ENCODE data around the gene AGTR1.
A peak's percentile ranks its signal among the peaks of the same experiment; 100 is the strongest.
"Not testable (repeated sequence)": the region's sequence is repeated elsewhere in the genome, so short reads cannot be mapped to it uniquely, and the experiment has no call there.

Gene AGTR1

GRCh38 chr3:148718982-148719862 lies 21.5 kb downstream of the AGTR1 start:
- peak; percentile 15 for DNase-seq

DNA sequence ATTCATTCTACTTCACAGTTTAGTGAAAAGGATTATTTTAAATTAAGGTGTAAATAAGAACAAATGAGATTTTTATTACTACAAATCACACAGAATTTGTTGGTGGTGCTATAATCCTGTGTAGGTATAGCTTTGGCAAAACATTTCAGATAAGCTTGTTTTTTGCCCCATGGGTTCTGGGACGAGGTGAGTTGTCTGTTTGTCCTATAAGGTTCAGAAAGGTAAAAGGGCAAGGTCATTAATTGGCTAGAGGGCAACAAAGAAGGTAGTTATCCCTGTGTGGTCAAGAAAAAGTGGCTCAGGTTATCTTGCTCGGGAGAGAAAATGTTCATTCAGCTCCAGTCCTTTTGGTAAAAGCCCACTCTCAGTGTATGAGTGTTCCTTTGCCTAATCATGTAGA lies 23.2 kb downstream of the AGTR1 start:
- DNase-seq = no peak

DNA sequence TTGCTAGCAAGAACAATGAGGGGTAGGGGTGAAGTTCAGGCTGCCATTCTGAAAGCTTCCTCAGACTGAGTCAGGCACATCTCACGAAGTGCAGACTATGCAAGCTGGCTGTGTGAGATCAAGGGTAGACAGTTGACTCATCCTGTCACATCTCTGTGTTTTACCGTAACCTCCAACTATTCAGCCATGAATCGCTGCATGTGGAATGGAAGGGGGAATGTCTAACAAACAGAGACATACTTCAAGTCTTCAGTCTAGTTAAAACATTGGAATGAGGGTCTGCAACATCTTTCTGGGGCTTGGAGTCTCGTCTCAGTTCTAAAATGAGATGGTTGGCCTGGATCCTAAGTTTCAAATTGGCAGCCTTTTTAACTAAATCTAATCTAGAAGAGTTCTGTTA lies 25.9 kb downstream of the AGTR1 start:
- no peak for DNase-seq

DNA sequence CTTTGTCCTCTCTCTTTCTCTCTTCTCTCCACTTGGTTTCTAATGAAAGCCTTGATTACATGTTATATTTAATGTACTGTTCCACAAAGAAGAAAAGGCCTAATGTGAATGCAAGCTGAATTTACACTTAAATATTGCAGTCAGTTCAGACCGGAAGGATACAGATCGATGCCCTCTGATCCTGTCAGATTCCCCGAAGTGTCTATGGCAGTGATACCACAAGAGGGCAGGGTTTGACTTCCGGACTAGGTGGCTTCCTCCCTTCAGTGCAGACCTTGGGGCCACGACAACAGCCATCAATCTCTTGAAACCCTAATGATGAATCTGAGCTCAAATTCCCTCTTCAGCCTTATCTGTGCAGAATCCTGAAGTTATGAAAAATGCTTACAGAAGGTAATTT lies 29.5 kb downstream of the AGTR1 start:
- DNase-seq = peak; percentile 80

DNA sequence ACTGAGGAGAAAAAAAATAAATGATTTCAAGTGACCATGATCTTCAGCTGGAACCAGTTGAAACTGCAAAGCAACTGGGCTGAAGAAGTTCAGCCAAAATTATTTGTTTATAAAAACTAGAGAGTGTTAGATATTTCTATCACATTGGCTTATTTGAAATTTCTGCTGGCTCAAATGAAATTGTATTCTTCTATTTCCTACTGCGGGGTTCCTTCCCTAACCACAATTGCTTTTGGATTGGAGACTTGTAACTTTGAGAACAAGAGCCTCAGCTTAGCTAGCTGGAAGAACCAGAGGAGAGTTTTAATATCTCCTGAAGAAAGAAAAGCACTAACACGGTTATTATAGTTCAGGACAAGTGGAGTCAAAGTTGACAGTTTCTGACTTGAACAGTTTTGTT lies 31.1 kb downstream of the AGTR1 start:
- DNase-seq = no peak

DNA sequence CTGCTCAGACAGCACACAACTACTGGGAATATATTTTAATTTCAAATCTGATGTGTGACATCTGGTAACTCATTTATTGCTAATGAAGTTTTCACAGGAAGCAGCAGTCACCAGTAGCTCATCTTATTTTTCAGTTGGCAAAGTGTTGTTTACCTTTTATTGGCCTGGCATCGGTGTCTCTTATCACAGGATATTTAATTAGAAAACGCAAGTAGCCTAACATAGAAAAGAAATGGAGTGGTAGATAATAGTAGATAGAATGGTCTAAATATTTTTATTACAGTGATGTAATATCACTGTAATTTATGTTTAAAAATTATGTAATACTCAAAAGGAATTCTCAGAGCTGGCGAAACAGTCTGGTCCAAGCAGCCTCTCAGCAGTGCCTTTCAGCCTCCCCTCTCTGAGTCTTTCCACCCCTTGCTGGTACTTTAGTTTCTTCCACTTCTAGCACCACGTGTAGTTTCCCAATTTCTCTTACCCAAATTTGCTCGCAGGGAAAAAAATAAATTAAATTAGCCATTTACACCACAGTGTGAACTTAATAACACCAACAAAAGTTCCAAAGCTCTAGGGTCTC lies 31.9 kb downstream of the AGTR1 start:
- DNase-seq = no peak

DNA sequence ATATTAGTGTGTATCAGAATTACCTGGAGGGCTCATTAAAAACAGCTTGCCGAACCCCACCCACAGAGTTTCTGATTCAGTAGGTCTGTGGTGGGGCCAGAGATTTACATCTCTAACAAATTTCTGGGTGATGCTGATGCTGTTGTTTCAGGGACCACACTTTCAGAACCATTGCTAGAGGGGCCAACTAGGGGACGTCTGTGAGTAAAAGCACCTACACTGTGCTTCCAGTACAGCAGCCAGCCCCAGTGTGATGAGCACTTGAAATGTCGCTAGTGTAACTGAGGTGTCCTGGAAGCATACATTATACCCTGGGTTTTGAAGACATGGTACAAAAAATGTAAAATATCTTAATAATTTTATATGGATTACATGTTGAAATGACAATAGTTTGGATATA lies 33.0 kb downstream of the AGTR1 start:
- DNase-seq = no peak

DNA sequence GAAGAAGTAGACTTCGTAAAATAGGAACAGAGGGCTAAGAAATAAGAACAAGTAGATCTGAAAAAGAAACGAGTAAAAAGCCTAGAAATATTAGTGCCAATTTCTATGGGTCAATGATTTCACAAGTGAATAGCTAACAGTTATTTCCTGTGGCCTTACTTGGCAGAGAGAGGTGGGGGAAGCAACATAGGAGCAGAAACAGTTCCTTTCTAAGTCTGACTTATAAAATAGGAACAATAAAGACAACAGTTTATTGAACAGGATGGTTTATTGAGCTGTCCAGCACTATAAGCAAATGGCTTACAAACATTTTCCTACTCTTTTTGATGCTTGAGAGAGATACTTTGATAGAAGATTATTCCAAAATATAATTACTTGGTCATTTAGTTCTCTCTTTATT lies 37.9 kb downstream of the AGTR1 start:
- DNase-seq = no peak

DNA sequence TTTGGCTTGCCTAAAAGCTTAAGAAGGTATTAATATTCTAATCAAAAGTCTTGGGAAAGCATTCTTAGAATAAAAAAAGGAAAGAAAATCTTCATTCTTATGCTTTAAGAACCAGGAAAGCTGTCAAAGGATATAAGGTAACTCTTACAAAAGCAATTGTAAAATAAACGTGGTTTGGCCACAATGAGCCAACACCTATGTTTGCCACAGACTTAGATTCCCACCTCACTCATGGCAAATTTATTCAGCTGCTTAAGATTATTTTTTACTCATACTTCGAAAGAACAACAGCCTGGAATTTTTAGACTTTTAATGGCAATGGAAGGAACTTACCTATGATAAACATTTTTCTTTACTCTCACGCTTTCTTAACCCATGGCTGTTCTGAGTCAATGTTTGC lies 38.4 kb downstream of the AGTR1 start:
- no peak for DNase-seq

GRCh38 chr3:148737104-148737530 lies 39.4 kb downstream of the AGTR1 start:
- DNase-seq = peak; percentile 69

DNA sequence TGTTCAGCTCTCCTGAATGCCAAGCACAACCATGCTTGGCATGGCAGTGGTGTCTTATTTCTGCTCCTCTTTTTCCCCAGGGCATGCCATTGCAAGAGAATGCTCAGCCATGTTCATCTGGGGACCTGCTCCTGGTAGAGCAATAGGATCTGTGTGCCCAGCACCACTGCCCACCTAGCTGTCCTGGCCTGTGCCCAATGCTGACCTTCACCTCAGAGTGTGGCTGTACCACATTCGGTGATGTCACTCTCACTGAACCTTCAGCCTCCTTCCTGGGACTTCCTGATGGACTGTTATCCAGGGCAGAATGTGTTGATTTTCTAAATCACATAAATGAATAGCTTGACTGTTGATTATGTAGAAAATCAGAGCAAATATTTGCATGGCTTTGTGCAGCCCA lies 42.0 kb downstream of the AGTR1 start:
- DNase-seq = no peak

- no peak for DNase-seq
Measured at GRCh38 chr3:148740291-148740690, 42.6 kb downstream of the AGTR1 start.

DNA sequence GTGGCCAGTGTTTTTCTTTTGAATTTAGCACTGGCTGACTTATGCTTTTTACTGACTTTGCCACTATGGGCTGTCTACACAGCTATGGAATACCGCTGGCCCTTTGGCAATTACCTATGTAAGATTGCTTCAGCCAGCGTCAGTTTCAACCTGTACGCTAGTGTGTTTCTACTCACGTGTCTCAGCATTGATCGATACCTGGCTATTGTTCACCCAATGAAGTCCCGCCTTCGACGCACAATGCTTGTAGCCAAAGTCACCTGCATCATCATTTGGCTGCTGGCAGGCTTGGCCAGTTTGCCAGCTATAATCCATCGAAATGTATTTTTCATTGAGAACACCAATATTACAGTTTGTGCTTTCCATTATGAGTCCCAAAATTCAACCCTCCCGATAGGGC lies 43.5 kb downstream of the AGTR1 start:
- no peak for DNase-seq

GRCh38 chr3:148742118-148742517 lies 44.4 kb downstream of the AGTR1 start:
- no peak for DNase-seq

GRCh38 chr3:148746053-148746452 lies 48.4 kb downstream of the AGTR1 start:
- DNase-seq = no peak

DNA sequence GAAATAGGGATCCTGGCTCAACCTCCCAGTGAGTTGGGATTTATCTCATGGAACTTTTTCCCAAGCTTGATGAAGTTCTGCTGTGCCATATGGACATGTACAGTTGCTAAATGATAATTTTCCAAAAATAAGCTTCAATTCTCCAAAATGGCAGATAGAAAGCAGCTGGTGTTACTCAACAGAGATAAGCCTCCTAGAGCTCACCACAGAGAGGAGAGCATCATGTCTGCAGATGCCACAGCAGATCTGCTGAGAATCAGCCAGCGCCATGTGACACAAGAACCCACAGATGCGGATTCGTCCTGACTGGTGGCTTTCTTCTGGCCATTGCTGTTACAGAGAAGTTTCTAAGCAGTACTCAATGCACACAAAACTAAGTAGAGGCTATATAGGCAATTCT lies 50.6 kb downstream of the AGTR1 start:
- peak; percentile 92 for DNase-seq

DNA sequence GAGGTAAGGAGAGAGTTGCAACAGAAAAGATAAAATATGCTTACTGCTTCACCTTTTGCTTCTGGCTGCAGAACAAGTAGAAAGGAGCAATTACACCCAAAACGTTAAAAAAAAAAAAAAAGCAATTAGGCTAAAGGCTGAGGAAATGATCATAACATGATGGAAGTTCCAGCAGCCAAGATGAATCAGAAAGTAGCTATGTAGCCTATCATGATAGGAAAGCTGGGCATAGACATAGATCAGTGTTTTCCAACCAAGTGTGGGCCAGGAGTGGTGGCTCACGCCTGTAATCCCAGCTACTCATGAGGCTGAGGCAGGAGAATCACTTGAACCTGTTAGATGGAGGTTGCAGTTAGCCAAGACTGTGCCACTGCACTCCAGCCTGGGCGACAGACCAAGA lies 52.6 kb downstream of the AGTR1 start:
- no peak for DNase-seq

DNA sequence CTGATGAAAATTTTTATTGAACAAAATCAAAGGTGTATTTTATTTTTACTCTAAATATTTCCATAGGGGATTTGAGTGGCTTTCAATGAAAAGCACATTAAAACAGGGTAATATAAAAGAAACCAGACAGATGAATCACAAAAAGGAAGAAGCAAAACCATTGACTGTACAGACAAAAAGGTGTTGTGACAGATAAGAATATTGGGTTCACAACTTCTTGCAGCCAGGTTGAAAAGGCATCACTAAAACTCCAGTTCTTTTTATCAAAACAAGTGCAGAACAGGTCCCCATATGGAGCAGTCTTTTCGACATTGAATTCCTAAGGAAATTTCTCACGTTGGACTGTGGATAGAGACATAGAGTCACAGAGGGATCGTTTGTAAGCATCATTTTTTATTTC lies 53.8 kb downstream of the AGTR1 start:
- DNase-seq = peak; percentile 77

GRCh38 chr3:148753385-148753784 lies 55.7 kb downstream of the AGTR1 start:
- not testable (repeated sequence) for DNase-seq

GRCh38 chr3:148755570-148755969 lies 57.9 kb downstream of the AGTR1 start:
- no peak for DNase-seq

- DNase-seq = no peak
Measured at GRCh38 chr3:148756311-148756710, 58.6 kb downstream of the AGTR1 start.

GRCh38 chr3:148757238-148758215 lies 59.8 kb downstream of the AGTR1 start:
- DNase-seq = peak; percentile 55

DNA sequence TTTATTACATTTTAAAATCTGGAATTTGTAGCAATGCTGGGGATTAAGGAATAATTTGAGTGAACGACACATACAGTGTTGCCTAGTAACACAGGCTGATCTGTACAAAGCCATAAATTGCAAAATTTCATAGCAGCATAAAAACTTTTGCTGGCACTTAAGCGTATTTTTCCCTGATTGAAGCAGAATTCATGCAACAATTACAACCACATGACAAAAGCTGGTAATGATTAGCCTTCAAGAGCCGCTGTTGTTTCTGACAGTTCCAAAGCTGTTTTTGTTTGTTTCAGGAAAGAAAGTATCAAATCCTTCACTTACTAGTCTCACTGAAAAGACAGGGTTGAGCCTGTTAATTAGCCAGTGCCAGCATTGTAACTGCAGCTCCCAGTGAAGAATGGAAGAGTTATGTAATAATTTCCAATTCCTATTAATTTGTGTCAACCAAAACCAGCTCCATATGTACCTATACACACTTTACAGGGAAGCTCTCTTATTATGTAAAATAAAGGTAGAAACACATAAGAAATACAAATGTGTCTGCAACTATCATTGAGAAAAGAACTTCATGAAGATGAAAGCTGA lies 60.7 kb downstream of the AGTR1 start:
- DNase-seq = no peak
